Measurements from ENCODE around the gene TAF15.

TAF15 gene

GRCh38 chr17:35825206-35825605 lies 15.9 kb downstream of the TAF15 start:
- no peak for DNase-seq

- no peak for DNase-seq
These were observed 31.8 kb downstream of the TAF15 start for GRCh38 chr17:35841101-35841500.

GRCh38 chr17:35841505-35841904 lies 32.2 kb downstream of the TAF15 start:
- no peak for DNase-seq

- no peak for DNase-seq
These were observed 33.0 kb downstream of the TAF15 start for GRCh38 chr17:35842239-35842638.

- DNase-seq = no peak
These were observed 34.4 kb downstream of the TAF15 start for GRCh38 chr17:35843698-35844097.

- DNase-seq = no peak
These were observed 35.3 kb downstream of the TAF15 start for GRCh38 chr17:35844547-35844946.

GRCh38 chr17:35846055-35846809 lies 36.9 kb downstream of the TAF15 start:
- no peak for DNase-seq

- no peak for DNase-seq
These were observed 37.7 kb downstream of the TAF15 start for GRCh38 chr17:35847006-35847405.

GRCh38 chr17:35847633-35848373 lies 38.5 kb downstream of the TAF15 start:
- DNase-seq = no peak

GRCh38 chr17:35849469-35850348 lies 40.4 kb downstream of the TAF15 start:
- DNase-seq = peak; percentile 74

- DNase-seq = no peak
These were observed 46.7 kb downstream of the TAF15 start for GRCh38 chr17:35855965-35856364.

- no peak for DNase-seq
These were observed 47.3 kb downstream of the TAF15 start for GRCh38 chr17:35856603-35857002.

- DNase-seq = no peak
These were observed 55.6 kb downstream of the TAF15 start for GRCh38 chr17:35864853-35865252.

- DNase-seq = no peak
These were observed 56.4 kb downstream of the TAF15 start for GRCh38 chr17:35865412-35866340.

GRCh38 chr17:35866341-35866950 lies 57.2 kb downstream of the TAF15 start:
- DNase-seq = no peak

GRCh38 chr17:35867574-35867973 lies 58.3 kb downstream of the TAF15 start:
- no peak for DNase-seq

- DNase-seq = no peak
These were observed 59.5 kb downstream of the TAF15 start, which contains the start of gene HEATR9 for GRCh38 chr17:35868737-35869136. Gene HEATR9 (minus strand): TSS chr17:35868891. CDS start chr17:35868742, 149 bp downstream.

GRCh38 chr17:35870906-35871819 lies 61.9 kb downstream of the TAF15 start:
- DNase-seq = no peak

- no peak for DNase-seq
These were observed 63.1 kb downstream of the TAF15 start for GRCh38 chr17:35872196-35872980.

All from NCI-H69 (cell line).